Measurements from ENCODE around the gene NPM3. TPM values are rescaled to one million over a fixed set of nuclear protein-coding genes. Genes with fewer than 3 reads are reported as not detected.

NPM3 gene
- total RNA-seq, 1 donor from 2014 or later = 115 TPM

GRCh38 chr10:101785801-101786200 lies 2.6 kb upstream of the NPM3 start:
- no peak for DNase-seq (ENCODE audit: low read depth)
- H3K27me3 ChIP-seq (ENCODE audit: control insufficient read depth, insufficient read depth, low read length) = no peaks in the 10 kb centered on the region
- peaks cover 2% of the 10 kb centered on the region for H3K36me3 ChIP-seq (ENCODE audit: control insufficient read depth, insufficient read depth, low read length)
- TF ChIP-seq CTCF (IDR thresholded peaks at IDR 0.05; ENCODE audit: insufficient read depth, low read length, poor library complexity, severe bottlenecking) = no peak
- no peak overlapping the region for H3K4me3 ChIP-seq (ENCODE audit: low read depth, low read length)

GRCh38 chr10:101784558-101784957 lies 1.3 kb upstream of the NPM3 start:
- Histone ChIP-seq H3K27me3 (ENCODE audit: control insufficient read depth, insufficient read depth, low read length) (peaks cover 3% of the 10 kb centered on the region), H3K36me3 (ENCODE audit: control insufficient read depth, insufficient read depth, low read length) (peaks cover 2% of the 10 kb centered on the region), H3K4me3 (ENCODE audit: low read depth, low read length) (no peak overlapping the region)
- no peak for TF ChIP-seq CTCF (IDR thresholded peaks at IDR 0.05; ENCODE audit: insufficient read depth, low read length, poor library complexity, severe bottlenecking)
- no peak for DNase-seq (ENCODE audit: low read depth)

GRCh38 chr10:101783736-101784118 lies 481 bp upstream of the NPM3 start:
- peak overlapping the region; percentile 67 for H3K4me3 ChIP-seq (ENCODE audit: low read depth, low read length)
- H3K36me3 ChIP-seq (ENCODE audit: control insufficient read depth, insufficient read depth, low read length) = peaks cover 2% of the 10 kb centered on the region
- no peak for DNase-seq (ENCODE audit: low read depth)
- H3K27me3 ChIP-seq (ENCODE audit: control insufficient read depth, insufficient read depth, low read length) = peaks cover 11% of the 10 kb centered on the region
- TF ChIP-seq CTCF (IDR thresholded peaks at IDR 0.05; ENCODE audit: insufficient read depth, low read length, poor library complexity, severe bottlenecking) = no peak

GRCh38 chr10:101781984-101782810 lies 1.0 kb downstream of the NPM3 start:
- DNase-seq (ENCODE audit: low read depth) = no peak
- Histone ChIP-seq H3K36me3 (ENCODE audit: control insufficient read depth, insufficient read depth, low read length) (no peaks in the 10 kb centered on the region), H3K4me3 (ENCODE audit: low read depth, low read length) (peak overlapping the region; percentile 67), H3K27me3 (ENCODE audit: control insufficient read depth, insufficient read depth, low read length) (peaks cover 25% of the 10 kb centered on the region)
- no peak for TF ChIP-seq CTCF (IDR thresholded peaks at IDR 0.05; ENCODE audit: insufficient read depth, low read length, poor library complexity, severe bottlenecking)

GRCh38 chr10:101781655-101781983 lies 1.6 kb downstream of the NPM3 start:
- no peak overlapping the region for H3K4me3 ChIP-seq (ENCODE audit: low read depth, low read length)
- no peak for TF ChIP-seq CTCF (IDR thresholded peaks at IDR 0.05; ENCODE audit: insufficient read depth, low read length, poor library complexity, severe bottlenecking)
- DNase-seq (ENCODE audit: low read depth) = no peak
- H3K27me3 ChIP-seq (ENCODE audit: control insufficient read depth, insufficient read depth, low read length) = peaks cover 31% of the 10 kb centered on the region
- H3K36me3 ChIP-seq (ENCODE audit: control insufficient read depth, insufficient read depth, low read length) = no peaks in the 10 kb centered on the region
